ENCODE results near the gene MKLN1.

DNA sequence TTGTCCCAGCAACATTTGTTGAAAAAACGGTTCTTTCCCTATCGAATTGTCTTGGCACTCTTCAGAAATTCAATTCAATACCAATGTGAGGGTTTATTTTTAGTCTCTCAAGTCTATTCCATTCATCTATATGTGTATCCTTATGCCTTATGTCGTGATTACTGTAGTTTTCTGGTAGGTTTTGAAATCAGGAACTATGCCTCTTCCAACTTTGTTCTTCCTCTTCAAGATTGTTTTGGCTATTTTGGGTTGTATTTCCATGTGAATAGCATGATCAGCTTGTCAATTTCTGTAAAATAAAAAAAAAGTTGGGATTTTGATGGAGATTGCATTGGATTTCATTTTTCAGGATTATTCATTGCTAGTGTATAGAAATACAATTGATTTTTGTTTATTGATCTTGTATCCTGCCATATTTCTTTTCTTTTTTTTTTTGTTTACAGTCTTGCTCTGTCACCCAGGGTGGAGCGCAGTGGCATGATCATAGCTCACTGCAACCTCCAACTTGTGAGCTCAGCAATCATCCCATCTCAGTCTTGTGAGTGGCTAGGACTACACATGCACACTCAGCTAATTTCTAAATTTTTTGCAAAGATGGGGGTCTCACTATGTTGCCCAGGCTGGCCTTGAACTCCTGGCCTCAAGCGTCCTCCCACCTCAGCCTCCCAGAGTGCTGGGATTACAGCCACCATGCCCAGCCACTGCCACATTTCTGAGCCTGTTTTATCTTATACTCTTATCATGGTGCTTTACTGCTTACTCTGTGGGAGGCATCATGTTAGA is 46.2 kb upstream of the MKLN1 start:
- no peak for TF ChIP-seq GATA2 (IDR thresholded peaks at IDR 0.05; ENCODE audit: low read depth, low read length)
- TF ChIP-seq GATA3 (IDR thresholded peaks at IDR 0.05; ENCODE audit: low read depth, low read length), result no peak

Data from SH-SY5Y (cell line).